Liver (tissue), 3 donors: ENCODE data around the gene ECHS1.

Source experiments
- ATF3 ChIP-seq: IDR thresholded peaks from 2 replicates; pipeline ENCODE4 v1.6.1; 2016; ENCODE audit warnings: antibody characterized with exemption
- EGR1 ChIP-seq, 2 donors: IDR thresholded peaks; 2 replicates each; pipeline ENCODE4 v1.6.1; 2016 to 2018; ENCODE audit warnings: antibody characterized with exemption in 2 of 2, low read depth in 2 of 2
- MAX ChIP-seq: IDR thresholded peaks from 2 replicates; pipeline ENCODE4 v1.6.1; 2016; ENCODE audit warnings: antibody characterized with exemption
- TAF1 ChIP-seq: conservative IDR thresholded peaks from 2 replicates; pipeline ENCODE4 v1.6.1; 2016; ENCODE audit warnings: antibody characterized with exemption, mild to moderate bottlenecking
- TF ChIP-seq, protein P1 (sequence below): fragments of 150-350 bp; IDR thresholded peaks from 2 replicates; pipeline ENCODE4 v1.5.1; 2017; ENCODE audit warnings: improper control_type of control experiment, low read depth, low read length; ENCODE audit not compliant: missing input control
- donor health status: healthy.
- donor health status: healthy.

DNA sequence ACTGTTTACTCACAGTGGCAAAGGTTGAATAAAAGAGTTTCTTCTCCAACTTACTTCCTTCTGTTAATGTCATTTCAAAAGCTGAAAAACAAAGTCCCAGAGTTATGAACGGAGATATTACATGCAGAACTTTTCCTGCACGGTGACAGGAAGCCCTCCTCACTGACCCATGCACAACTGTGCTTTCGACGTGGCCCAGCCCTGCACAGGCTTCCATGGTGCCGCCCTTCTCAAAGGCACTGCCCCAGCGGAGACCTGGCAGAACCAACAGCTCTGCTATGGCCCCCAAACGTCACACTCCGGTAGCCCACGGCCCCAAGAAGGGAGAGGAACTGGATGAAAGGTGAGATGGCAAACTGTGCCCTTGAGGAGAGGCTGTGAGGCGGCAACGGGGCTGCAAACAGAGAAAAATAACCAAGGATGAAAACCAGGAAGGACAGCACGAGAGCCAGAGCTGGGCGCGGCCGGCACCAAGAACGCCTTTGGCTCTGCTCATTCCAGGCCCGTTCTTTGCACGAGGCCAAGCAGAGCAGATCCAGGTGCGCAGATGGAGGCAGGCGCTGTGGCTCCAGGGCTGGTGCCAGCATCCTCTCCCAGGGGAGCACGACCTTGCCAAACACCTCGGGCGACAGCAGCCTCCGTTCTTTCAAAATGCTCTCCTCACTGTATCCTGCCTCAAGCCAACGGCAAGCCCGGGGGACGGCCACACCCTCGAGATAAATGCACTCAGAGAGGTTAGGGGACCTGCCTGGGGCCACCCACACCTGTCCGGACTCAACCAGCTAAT lies 8.3 kb downstream of the ECHS1 start:
- TF ChIP-seq TAF1 (no peak), ATF3 (no peak), MAX (no peak), EGR1 (IDR thresholded peaks at IDR 0.05; ENCODE audit: low read depth in 2 of 2) (no peak)
- TF ChIP-seq, protein P1, sequence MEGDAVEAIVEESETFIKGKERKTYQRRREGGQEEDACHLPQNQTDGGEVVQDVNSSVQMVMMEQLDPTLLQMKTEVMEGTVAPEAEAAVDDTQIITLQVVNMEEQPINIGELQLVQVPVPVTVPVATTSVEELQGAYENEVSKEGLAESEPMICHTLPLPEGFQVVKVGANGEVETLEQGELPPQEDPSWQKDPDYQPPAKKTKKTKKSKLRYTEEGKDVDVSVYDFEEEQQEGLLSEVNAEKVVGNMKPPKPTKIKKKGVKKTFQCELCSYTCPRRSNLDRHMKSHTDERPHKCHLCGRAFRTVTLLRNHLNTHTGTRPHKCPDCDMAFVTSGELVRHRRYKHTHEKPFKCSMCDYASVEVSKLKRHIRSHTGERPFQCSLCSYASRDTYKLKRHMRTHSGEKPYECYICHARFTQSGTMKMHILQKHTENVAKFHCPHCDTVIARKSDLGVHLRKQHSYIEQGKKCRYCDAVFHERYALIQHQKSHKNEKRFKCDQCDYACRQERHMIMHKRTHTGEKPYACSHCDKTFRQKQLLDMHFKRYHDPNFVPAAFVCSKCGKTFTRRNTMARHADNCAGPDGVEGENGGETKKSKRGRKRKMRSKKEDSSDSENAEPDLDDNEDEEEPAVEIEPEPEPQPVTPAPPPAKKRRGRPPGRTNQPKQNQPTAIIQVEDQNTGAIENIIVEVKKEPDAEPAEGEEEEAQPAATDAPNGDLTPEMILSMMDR, result no peak
